Measurements from ENCODE around the gene POC1A. TPM values are rescaled to one million over a fixed set of nuclear protein-coding genes. Genes with fewer than 3 reads are reported as not detected.

Gene POC1A
- total RNA-seq, 1 experiment from 2014 or later, result 25.7 TPM

GRCh38 chr3:52167240-52167639 lies 13.0 kb upstream of the POC1A start:
- CTCF ChIA-PET, result interaction anchor here (0.6 kb wide), 1 partner anchor 12 kb away, joined by 4 read pairs; no protein-coding TSS in a partner anchor
- in situ Hi-C loops (cut with HindIII; ENCODE audit: low pct_unique_long_range_greater_than_20kb, low sequenced_read_pairs), result loop anchor here (10.0 kb wide), 1 partner anchor 122 kb away; no protein-coding TSS in a partner anchor

GRCh38 chr3:52162250-52162872 lies 8.1 kb upstream of the POC1A start:
- Histone ChIP-seq H3K9me3 (ENCODE audit: control insufficient read depth, insufficient read depth, low read depth, low read length) (no peaks in the 10 kb centered on the region), H3K27me3 (ENCODE audit: control insufficient read depth, insufficient read depth, low read length) (no peaks in the 10 kb centered on the region), H3K27ac (ENCODE audit: low read length) (no peak overlapping the region), H3K36me3 (ENCODE audit: control insufficient read depth, insufficient read depth, low read length) (no peaks in the 10 kb centered on the region), H3K4me1 (ENCODE audit: control insufficient read depth, insufficient read depth, low read length) (no peaks in the 10 kb centered on the region), H3K4me3 (ENCODE audit: low read depth in 2 of 2, low read length in 2 of 2) (no peak overlapping the region)
- ATAC-seq (no peak), DNase-seq (ENCODE audit: low read depth, low spot score) (no peak)
- intact Hi-C loops (cut with micrococcal nuclease; ENCODE audit: unreplicated experiment), result no loop called here
- no TSS peak for BruUV-seq (replicated peaks)
- in situ Hi-C loops (cut with HindIII; ENCODE audit: low pct_unique_long_range_greater_than_20kb, low sequenced_read_pairs), result loop anchor here (10.0 kb wide), 1 partner anchor 118 kb away; no protein-coding TSS in a partner anchor
- CTCF ChIA-PET, result no interaction called here
- POLR2A ChIA-PET, result no interaction called here
- TF ChIP-seq POLR2AphosphoS5 (IDR thresholded peaks at IDR 0.05; ENCODE audit: low read depth, low read length) (no peak), SIN3A (IDR thresholded peaks at IDR 0.05; ENCODE audit: borderline replicate concordance, insufficient read depth, low read depth, low read length) (no peak), REST (IDR thresholded peaks at IDR 0.05; ENCODE audit: insufficient read depth in 1 of 2, low read depth in 2 of 2, low read length in 1 of 2) (no peak), CTCF (IDR thresholded peaks at IDR 0.05) (no peak), TCF7L2 (IDR thresholded peaks at IDR 0.05; ENCODE audit: low read depth, low read length) (no peak)

More at GRCh38 chr3:52167240-52167639, 13.0 kb upstream of the POC1A start:
- Histone ChIP-seq H3K27ac (ENCODE audit: low read length) (no peak overlapping the region), H3K27me3 (ENCODE audit: control insufficient read depth, insufficient read depth, low read length) (no peaks in the 10 kb centered on the region), H3K9me3 (ENCODE audit: control insufficient read depth, insufficient read depth, low read depth, low read length) (no peaks in the 10 kb centered on the region), H3K4me3 (ENCODE audit: low read depth in 2 of 2, low read length in 2 of 2) (no peak overlapping the region), H3K4me1 (ENCODE audit: control insufficient read depth, insufficient read depth, low read length) (peaks cover 8% of the 10 kb centered on the region), H3K36me3 (ENCODE audit: control insufficient read depth, insufficient read depth, low read length) (no peaks in the 10 kb centered on the region)
- DNase-seq (ENCODE audit: low read depth, low spot score), result no peak
- intact Hi-C loops (cut with micrococcal nuclease; ENCODE audit: unreplicated experiment), result no loop called here
- no TSS peak for BruUV-seq (replicated peaks)
- no peak for ATAC-seq
- POLR2A ChIA-PET, result no interaction called here
- TF ChIP-seq TCF7L2 (IDR thresholded peaks at IDR 0.05; ENCODE audit: low read depth, low read length) (no peak), POLR2AphosphoS5 (IDR thresholded peaks at IDR 0.05; ENCODE audit: low read depth, low read length) (no peak), REST (IDR thresholded peaks at IDR 0.05; ENCODE audit: insufficient read depth in 1 of 2, low read depth in 2 of 2, low read length in 1 of 2) (no peak), SIN3A (IDR thresholded peaks at IDR 0.05; ENCODE audit: borderline replicate concordance, insufficient read depth, low read depth, low read length) (no peak)

Data from Panc1 (cell line).